COLO668 (cell line): ENCODE data around the gene TIMP1.

Experiments used
- DNase-seq: peaks from one replicate; lab custom pipeline; 2025; ENCODE audit not compliant: unreplicated experiment; lab: John Stamatoyannopoulos, UW

The TIMP1 gene

DNA sequence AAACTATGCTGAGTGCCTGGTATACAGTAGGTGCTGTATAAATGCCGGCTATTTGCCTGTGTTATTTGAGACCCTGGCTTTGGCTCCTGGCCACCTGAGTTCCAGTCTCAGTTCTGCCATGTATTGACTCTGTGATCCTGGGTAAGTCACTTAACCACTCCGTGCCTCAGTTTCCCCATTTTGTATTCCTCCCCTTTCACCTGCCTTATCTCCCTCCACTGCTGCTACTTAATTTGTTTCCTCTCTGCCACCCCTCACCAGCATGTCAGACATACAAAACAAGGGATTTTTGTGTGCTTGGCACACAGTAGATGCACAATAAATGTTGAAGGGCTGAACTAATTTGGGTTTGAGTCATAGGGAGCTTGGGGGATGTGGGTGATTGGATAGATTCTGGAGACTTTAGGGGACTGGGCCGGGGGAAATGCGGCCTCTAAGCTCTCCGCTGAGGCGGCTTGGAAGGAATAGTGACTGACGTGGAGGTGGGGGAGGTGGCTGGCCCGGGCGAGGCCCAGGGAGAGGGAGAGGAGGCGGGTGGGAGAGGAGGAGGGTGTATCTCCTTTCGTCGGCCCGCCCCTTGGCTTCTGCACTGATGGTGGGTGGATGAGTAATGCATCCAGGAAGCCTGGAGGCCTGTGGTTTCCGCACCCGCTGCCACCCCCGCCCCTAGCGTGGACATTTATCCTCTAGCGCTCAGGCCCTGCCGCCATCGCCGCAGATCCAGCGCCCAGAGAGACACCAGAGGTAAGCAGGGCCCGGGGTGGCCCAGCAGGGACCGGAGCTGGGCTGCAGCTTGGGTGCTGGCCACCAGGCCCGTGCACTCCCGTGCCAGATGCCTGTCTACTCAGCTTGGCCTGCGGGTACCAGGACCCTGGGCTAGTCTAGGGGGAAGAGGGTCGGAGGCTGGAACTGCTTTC lies at the start of gene TIMP1:
TIMP1 (plus strand) TSS at position 706 of the 917 bp plus-strand sequence. CDS start 980 bp downstream, outside the sequence.
- DNase-seq: peak; percentile 77

GRCh38 chrX:47539860-47540259 lies 42.4 kb upstream of the TIMP1 start:
- DNase-seq: no peak

GRCh38 chrX:47540754-47541538 lies 41.3 kb upstream of the TIMP1 start:
- DNase-seq: peak; percentile 68

DNA sequence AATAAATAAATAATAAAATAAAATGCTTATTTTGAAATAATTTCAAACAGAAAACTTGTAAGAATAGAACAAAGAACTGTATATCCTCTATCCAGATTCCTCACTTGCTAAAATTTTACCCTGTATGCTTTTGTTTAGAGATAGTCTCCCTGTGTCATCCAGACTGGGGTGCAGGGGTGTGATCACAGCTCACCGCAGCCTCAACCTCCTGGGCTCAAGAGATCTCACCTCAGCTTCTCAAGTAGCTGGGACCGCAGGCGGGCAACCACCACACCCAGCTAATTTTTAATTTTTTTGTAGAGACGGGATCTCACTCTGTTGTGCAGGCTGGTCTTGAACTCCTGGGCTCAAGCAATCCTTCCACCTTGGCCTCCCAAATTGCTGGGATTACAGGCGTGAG lies 38.7 kb upstream of the TIMP1 start:
- DNase-seq: no peak

DNA sequence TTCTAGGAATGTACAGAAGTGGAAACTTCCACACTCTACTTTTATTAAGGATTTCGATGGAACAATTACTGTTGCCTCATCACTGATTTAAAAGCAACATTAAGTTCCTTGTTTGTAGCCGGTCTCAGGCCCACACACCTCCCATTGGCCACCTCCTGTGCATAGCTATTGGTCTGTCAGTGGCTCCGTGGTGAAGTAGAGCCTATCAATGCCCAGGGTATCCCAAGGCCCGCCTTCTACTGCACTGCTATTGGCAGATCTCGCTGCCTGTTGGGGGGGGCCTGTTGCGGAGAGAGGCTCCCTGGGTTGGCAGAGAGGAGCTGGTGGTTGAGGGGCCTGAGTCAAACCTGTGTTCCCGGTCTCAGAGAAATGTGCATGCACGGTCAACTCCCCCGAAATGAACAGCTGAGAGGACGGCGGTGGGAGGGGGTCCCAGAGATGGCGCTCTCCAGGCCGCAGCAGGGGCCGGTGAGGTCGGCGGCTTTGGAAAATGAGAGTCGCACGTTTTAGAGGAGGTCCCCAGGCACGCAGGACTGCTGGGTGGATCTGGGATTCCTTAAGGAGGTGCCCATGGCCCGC lies 26.1 kb upstream of the TIMP1 start:
- peak; percentile 75 for DNase-seq

DNA sequence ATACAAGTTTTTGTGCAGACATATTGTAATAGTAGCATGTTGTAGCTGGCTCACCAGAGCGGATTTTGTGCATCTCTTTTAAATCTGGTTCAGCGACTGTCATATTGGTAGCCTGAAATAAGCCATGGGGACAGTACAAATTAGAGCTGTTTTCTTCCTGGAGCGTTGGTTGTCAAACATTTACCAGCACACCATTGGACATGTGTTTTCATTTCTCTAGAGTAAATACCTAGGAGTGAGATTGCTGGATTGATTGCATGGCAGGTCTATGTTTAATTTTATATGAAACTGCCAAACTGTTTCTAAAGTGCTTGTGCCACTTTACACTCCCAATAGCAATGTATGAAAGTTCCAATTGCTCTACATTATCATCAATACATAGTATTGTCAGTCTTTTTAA lies 23.8 kb upstream of the TIMP1 start:
- no peak for DNase-seq

GRCh38 chrX:47560179-47560933 lies 21.9 kb upstream of the TIMP1 start:
- no peak for DNase-seq

GRCh38 chrX:47560934-47561658 lies 21.1 kb upstream of the TIMP1 start, which contains the start of gene ARAF:
TSS of gene ARAF (plus strand) at chrX:47561205. CDS start at chrX:47562968, 1,763 bp downstream.
- DNase-seq: peak; percentile 96

DNA sequence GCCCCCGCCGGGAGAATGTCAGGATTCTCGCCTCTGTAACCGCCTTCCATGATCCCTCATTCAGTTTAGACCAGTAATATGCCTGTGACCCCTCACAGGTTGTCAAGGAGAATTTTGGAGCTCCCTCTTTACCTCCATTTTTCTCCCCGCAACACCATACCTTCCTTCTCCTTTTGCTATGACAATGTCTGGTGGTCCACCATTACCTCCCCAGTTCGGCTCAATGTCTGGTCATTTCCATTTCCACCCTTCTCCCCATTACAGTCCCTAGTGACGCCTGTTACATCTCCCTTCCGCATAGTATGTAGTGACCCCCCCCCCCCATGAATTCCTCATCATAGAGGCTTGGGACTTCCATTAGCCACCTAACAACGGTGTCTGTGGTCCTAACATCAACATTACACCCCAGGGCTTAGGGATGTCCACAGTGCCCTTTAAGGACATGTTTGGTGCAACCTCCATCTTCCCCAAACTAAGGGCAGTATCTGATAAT lies 20.5 kb upstream of the TIMP1 start:
- DNase-seq: no peak

DNA sequence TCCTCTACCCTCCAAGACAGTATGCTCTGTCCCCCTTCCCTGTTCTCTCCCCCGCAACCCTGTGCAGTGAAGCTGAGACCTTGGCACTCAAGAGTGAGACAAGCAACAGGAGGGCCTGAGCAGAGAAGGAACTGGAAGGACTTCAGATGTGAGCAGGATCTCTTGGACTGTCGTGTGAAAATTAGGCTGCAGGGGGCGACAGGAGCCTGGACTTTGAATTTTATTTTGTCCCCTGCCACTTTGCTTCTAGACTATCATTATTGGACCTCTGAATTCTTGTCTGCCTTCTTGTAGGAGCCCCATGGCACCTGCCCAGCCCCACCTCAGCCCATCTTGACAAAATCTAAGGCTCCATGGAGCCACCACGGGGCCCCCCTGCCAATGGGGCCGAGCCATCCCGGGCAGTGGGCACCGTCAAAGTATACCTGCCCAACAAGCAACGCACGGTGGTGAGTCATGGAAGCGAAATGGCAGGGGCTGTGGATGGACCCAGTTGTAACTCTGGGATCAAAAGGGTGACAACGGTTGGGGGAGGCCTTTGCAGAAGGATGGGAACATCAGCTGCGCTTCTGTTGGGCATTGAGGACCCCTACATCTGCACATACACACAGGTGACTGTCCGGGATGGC lies 19.5 kb upstream of the TIMP1 start:
- no peak for DNase-seq

GRCh38 chrX:47563801-47564315 lies 18.4 kb upstream of the TIMP1 start:
- DNase-seq: no peak

DNA sequence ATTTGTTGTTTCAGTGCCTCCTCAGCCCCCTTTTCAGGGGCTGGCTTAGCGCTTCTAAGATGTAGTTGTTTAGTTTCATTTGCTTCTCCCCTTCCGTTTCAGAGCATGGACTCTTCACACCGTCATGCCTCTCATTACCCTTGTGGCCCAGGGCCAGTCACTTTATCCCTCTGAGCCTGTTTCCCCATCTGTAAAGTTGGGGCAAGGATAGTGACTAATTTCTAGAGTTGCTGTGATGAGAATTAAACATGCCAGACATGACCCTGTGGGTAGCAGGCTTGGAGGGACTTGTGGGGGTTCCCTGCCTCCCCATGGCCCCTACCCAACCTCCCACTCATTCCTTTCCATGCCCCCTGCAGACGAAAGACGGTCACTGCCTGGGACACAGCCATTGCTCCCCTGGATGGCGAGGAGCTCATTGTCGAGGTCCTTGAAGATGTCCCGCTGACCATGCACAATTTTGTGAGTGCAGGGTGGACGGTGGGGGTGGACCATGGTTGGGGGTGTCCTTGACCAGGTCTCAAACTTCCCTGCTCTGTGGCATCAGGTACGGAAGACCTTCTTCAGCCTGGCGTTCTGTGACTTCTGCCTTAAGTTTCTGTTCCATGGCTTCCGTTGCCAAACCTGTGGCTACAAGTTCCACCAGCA lies 17.7 kb upstream of the TIMP1 start:
- DNase-seq: no peak

GRCh38 chrX:47566841-47567240 lies 15.4 kb upstream of the TIMP1 start:
- no peak for DNase-seq

DNA sequence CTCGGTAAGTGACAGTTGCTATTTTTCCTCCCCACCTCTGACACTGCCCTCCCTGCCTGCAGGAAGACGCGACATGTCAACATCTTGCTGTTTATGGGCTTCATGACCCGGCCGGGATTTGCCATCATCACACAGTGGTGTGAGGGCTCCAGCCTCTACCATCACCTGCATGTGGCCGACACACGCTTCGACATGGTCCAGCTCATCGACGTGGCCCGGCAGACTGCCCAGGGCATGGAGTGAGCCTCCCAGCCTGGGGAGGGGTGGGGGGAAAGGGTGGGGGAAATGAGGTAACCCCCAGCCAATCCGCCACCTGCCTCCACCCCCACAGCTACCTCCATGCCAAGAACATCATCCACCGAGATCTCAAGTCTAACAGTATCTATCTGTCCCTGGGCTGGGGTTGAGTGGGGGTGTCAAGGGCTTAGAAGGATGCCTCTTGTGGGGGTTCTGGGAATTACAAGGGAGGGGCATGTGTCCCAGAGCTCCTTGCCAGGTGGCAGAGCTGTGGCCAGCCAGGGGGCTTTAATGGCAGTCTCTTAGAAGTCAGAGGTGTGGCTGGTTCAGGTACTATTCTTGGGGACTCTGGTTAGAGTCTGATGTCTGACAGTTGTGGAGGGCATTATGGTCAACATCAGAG lies 13.5 kb upstream of the TIMP1 start:
- DNase-seq: peak; percentile 33

DNA sequence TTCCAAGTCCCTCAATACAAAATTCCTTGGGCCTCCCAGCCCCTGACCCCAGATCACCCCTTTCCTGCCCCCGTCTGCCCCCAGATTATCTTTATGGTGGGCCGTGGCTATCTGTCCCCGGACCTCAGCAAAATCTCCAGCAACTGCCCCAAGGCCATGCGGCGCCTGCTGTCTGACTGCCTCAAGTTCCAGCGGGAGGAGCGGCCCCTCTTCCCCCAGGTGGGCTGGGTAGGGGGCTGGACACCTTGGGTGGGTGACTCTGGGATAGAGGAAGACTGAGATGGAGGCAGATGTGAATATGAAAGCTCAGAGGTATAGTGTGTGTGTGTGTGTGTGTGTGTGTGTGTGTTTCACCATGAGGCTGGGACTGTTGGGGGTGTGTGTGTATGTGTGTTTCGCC lies 11.4 kb upstream of the TIMP1 start:
- DNase-seq: no peak

- no peak for DNase-seq
Measured at GRCh38 chrX:47571215-47571614, 11.0 kb upstream of the TIMP1 start.

GRCh38 chrX:47571896-47572295 lies 10.3 kb upstream of the TIMP1 start:
- no peak for DNase-seq

DNA sequence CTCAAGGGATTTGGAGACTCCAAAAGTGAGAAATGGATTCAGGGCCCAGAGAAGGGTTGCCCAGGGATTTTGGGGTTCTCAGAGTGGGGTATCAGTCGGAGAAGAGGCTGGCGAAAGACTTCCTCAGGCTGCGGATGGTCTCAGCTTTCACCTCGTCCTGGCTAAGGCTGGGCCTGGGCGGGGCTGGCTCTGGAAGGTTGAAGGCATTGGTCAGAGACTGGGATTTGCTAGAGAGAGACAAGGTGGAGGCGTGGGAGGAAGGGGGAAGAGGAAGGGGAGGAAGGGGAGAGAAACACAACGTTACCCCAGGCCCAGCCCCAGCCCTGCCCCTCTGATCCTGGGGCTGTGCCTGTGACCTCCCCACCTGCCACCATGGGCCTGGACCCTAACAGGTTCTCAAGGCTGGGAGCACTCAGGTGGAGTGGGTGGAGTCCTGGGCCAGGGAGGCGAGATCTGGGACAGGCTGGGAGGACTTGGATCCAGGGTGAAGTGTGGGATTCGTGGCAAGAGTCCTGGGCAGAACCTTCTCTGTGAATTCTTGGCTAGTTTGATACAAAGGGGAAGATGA lies 9.4 kb upstream of the TIMP1 start:
- no peak for DNase-seq
